Stromal cell of bone marrow (primary cell): Measurements from ENCODE around the gene LLGL2.
"Not testable (repeated sequence)": the region's sequence is repeated elsewhere in the genome, so short reads cannot be mapped to it uniquely, and the experiment has no call there.

ENCODE experiments used
- DNase-seq: peaks from one replicate; pipeline ENCODE4 v3.0.0-alpha.2; 2012; ENCODE audit warnings: low read depth

Gene LLGL2, protein sequence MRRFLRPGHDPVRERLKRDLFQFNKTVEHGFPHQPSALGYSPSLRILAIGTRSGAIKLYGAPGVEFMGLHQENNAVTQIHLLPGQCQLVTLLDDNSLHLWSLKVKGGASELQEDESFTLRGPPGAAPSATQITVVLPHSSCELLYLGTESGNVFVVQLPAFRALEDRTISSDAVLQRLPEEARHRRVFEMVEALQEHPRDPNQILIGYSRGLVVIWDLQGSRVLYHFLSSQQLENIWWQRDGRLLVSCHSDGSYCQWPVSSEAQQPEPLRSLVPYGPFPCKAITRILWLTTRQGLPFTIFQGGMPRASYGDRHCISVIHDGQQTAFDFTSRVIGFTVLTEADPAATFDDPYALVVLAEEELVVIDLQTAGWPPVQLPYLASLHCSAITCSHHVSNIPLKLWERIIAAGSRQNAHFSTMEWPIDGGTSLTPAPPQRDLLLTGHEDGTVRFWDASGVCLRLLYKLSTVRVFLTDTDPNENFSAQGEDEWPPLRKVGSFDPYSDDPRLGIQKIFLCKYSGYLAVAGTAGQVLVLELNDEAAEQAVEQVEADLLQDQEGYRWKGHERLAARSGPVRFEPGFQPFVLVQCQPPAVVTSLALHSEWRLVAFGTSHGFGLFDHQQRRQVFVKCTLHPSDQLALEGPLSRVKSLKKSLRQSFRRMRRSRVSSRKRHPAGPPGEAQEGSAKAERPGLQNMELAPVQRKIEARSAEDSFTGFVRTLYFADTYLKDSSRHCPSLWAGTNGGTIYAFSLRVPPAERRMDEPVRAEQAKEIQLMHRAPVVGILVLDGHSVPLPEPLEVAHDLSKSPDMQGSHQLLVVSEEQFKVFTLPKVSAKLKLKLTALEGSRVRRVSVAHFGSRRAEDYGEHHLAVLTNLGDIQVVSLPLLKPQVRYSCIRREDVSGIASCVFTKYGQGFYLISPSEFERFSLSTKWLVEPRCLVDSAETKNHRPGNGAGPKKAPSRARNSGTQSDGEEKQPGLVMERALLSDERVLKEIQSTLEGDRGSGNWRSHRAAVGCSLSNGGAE

DNA sequence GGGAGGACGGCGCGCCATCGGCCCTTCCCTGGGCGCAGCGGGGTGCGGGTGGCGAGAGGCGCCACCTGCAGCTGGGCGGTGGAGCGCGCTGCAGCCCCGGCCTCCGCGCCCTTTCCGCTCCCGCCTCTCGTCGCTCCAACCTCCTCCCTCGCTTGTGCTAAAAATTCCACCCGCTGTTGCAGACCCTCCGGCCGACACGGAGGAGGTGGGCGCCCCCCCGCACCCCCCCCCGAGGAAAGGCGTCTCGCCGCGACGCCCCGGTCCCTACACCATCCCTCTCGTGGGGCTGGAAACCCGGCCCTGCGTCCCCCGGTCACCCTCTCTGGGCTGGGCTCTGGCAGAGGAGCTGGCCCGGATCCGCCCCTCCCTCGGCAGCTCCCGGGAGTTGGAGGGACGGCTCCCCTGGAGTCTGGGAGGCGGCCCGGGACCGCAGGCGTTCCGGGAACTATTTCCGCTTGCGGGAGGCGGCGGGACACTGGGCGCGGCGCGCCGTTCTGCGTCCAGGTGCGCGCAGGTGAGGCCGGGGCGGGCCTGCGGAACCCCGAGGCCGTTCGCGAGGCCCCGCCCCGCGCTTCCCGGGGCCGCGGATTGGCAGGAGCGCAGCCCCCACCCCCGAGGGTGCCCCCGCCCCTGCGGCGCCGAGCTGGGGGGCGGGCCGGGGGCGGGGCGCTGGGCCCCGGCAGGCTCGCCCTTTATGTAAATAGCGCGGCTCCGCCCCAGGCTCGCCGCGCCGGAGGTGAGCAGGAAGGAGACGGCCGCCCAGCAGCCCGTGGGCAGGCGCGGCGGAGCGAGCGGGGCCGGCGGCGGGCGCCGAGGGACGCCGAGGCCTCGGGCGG is at the start of gene LLGL2:
LLGL2 (plus strand) TSS at position 728 of the 836 bp plus-strand sequence. CDS start 17,730 bp downstream, outside the sequence.
- DNase-seq, result no peak

GRCh38 chr17:75475851-75476250 is 49.6 kb upstream of the LLGL2 start:
- no peak for DNase-seq

- DNase-seq, result peak; percentile 17
Measured at GRCh38 chr17:75476271-75476671, 49.2 kb upstream of the LLGL2 start.

GRCh38 chr17:75476752-75477489 is 48.6 kb upstream of the LLGL2 start:
- no peak for DNase-seq

- DNase-seq, result not testable (repeated sequence)
Measured at GRCh38 chr17:75477490-75477862, 48.0 kb upstream of the LLGL2 start.

DNA sequence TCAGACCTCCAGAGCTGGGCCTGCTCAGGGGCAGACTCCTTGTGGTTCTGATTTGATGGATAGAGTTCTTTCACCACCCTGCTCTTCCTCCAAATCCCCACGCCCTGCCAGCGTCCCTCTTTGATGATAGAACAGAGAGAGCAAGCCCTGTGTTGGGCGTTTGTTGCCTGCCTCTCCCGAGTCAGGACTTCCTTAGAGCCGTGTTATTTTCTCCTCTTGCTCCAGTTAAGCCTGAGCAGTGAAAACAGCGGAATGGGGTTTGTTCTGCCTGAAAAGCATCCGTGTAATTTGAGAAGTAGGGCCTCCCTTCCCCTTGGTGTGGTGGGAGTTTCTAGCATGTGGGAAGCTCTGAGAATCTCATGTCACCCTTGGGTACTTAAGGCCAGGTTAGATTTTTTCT is 47.0 kb upstream of the LLGL2 start:
- DNase-seq, result no peak

DNA sequence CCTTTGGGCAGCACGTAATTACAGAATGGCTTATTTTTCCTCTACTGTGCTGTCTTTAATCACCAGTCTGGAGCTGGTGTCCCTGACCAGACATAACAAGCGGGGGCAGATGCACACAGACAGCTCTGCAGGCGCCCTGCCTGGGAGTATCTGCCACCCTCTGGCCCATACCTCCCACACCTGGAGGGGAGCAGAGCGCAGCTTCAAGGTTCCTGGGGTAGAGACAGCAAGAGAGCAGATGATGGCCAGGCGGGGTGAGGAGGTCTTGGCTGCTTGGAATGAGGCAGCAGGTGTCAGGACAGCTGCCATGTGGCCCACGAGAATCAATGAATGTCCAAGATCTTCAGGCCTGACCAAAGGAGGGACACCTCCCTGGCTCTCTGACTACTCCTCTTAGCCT is 45.2 kb upstream of the LLGL2 start:
- no peak for DNase-seq

- DNase-seq, result no peak
Measured at GRCh38 chr17:75481194-75482068, 44.1 kb upstream of the LLGL2 start.

GRCh38 chr17:75482098-75482942 is 43.2 kb upstream of the LLGL2 start:
- no peak for DNase-seq

- DNase-seq, result no peak
Measured at GRCh38 chr17:75485688-75486087, 39.8 kb upstream of the LLGL2 start.

- no peak for DNase-seq
Measured at GRCh38 chr17:75486151-75486550, 39.3 kb upstream of the LLGL2 start.

DNA sequence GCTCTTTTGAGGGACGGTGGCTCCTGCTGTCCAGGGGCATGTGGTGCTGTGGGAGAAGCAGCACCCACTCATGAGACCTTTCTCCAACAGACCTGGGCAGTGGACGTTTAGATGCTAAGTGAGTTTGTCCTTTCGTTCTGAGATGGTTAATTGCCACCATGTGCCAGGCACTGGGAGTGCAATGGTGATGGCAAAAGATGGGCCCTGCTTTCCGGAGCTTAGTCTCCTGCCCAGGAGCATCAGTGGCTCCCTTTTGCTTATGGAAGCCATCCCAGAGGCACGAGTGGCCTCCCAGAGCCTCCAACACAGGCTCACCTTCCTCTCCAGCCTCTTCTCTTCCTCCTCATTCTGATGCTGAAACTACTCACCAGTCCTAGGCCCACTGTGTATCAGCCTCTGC is 38.5 kb upstream of the LLGL2 start:
- DNase-seq, result no peak

DNA sequence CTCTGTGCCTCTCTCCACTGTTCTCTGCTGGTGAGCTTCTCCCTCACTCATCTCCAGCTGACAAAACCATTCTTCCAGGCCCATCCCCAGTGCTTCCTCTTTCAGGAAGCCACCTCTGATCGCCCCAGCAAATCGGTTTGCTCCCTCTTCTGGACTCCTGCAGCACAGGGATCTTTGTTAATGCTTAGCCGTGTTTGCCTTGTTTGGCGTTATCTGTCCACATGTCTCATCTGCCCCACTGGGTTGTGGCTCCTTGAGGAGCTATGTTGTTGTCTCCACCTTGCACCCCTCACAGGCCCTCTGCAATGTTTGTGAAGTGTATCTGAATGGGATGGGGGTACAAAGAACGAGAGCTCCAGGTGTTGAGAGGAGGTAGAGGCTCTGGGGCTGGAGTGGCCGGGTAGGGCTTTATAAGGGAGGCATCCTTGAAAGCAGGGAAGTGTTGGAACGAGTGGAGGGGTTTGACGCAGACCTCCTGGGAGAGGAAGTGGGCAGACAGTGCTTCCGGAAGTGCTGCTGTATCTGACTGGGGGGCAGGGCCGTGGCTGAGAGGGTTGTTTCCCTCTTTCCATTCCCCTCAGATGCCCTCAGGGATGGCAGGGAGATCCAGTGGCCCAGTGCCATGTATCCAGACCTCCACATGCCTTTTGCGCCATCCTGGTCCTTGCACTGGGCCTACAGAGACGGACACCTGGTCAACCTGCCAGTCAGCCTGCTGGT is 38.0 kb upstream of the LLGL2 start:
- no peak for DNase-seq

GRCh38 chr17:75488693-75489510 is 36.6 kb upstream of the LLGL2 start:
- DNase-seq, result no peak

DNA sequence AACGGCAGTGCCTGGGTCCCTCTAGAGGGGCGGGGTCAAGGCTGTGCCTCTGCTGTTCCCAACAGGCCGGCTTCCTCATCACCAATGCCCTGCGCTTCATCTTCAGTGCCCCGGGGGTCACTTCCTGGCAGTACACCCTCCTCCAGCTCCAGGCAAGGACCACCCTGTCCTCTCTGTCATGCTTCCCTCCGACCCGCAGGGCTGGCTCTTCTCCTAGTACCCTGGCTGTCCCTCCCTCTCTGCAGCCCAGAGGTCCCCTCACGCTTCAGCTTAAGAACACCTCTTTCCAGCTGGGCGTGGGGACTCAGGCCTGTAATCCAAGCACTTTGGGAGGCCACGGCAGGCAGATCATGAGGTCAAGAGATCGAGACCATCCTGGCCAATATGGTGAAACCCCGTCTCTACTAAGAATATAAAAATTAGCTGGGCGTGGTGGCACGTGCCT is 36.0 kb upstream of the LLGL2 start:
- DNase-seq, result no peak

DNA sequence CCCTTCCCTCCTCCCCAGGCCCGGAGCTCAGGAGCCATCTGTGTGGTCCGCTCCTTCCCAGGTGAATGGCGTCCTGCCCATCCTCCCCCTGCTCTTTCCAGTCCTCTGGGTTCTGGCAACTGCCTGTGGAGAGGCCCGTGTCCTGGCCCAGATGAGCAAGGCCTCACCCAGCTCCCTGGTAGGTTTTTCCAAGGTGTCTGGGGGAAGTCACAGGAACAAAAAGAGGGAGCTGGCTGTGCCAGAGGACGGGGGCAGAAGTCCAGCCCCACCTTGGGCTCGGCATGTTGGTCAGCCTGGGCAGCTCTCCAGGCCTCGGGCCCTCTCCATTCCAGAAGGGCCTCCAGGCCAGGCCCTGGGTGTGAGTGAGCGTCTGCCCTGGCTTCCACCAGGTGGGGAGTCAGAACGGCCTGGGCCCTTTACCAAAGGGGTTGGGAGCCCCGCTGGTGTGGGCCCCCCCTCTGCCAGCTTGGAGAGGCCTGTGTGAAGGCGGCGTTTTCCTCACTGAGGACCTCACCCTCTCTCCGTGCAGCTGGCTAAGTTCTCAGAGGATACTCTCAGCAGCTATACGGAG is 35.2 kb upstream of the LLGL2 start:
- DNase-seq, result no peak

DNA sequence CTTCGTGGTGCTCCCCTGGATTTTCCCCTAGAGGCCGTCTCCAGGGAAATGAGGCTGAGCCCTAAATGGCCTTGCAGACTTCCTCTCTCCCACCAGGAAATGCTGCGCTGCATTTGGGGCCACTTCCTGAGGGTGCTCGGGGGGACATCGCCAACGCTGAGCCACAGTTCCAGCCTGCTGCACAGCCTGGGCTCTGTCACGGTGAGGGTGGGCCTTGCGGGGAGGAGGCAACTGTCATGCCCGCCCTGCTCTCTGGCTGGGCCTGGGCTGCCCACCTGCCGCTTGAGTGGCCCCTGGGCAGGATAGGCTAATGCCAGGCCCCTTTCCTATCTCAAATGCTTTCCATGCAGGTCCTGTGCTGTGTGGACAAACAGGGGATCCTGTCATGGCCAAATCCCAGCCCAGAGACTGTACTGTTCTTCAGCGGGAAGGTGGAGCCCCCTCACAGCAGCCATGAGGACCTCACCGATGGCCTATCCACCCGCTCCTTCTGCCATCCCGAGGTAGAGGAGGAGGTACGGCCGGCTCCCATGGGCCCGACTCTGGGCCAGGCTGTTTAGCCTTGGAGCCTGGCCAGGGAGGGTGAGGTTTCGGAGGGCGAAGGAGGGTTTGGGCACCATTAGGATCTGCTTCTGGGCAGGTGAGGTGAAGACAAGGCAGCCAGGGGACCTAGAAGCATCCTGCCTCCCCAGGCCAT is 34.4 kb upstream of the LLGL2 start:
- DNase-seq, result no peak
